ENCODE data around the gene ANAPC2.
"Not testable (repeated sequence)": the region's sequence is repeated elsewhere in the genome, so short reads cannot be mapped to it uniquely, and the experiment has no call there.

The ANAPC2 gene

DNA sequence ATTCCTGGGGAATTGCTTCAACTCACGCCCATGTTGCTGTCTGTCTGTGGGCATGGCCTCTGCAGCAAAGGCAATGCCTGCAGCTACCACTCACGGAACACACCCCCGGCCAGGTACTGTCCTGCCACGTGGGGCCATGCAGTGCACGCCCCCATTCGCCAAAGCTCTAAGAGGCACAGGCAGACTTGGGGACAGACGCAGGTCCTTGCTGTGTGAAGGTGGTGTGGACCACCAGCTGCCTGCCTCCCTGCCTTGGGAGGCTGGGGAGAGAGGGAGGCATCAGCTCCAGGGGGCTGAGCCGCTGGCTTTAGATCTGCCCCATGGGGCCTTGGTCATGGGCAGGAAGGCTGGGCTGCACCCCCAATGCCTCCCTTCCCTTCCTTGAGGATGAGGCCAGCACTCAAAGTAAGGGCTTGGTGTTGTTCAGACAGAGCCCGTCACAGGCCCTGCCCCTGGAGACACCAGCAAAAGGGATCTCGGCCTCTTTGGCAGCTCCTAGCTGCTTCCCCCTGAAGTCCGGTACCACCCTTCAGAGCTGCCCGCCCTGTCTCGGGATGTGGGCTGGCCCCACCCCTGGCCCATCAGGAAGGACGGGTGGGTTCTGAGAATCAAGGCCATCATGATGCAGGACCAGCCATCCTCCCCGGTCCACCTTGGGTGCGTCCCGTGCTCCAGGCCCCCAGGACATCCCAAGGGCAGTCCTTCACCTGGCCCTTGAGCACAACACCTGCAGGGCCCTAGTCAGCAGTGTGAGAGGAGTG, 47.1 kb downstream of the ANAPC2 start:
- DNase-seq, result no peak

DNA sequence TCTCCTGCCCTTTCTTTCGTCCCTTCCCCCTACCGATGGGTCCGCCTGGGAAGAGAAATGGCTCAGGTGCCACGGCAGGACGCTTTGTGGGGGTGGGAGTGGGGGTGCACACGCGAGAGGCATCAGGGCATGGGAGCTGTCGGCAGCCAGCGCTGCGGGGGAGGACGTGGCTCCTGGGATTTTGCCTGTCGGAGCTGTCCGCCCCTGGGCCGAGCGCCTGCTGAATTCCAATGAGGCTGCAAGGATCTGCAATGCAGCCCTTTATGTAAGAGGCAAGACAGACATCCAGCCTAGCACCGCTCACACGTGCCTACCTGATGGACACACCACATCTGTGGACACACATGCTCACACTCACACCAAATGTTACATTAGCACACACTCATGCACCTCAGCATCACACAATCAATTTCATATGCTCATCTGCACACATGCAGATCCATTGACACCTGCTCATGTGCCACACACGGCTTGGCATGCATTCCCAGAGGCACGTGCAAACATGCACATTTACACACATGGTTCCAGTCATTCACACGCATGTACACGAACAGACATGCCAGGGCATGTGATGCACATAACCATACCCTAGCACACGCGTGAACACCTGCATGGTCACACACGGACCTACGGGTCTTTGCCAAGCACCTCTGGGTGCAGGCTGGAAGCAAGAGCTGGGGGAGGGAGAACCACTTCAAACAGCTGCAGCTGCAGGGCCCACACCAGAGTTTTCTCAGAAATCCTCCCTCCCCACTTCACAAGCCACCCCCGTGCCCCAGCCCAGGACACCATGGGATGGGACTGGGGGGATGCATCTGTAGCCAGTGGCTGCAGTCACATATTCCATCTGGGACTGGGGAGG, 48.0 kb downstream of the ANAPC2 start:
- no peak for DNase-seq

DNA sequence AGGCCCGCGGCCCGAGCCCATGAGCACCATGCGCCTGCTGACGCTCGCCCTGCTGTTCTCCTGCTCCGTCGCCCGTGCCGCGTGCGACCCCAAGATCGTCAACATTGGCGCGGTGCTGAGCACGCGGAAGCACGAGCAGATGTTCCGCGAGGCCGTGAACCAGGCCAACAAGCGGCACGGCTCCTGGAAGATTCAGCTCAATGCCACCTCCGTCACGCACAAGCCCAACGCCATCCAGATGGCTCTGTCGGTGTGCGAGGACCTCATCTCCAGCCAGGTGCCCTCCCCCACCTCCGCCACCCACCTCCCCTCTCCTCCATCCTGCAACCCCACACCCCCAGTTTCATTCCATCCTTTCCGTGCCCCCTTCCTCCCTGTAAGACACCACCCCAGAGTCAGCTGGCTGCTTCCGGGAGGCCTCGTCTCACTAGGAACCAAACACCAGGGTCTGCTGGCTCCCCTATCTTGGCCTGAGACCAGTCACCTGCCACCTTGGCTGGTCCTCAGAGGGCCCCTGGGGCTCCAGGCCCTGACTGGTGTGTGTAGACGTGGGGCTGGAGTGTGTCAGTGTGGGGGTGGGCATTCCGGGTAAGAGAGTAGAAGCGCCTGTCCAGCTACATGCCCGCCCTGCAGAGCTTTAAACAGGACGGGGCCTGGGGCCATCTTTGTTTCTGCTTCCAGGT, 48.8 kb downstream of the ANAPC2 start:
- peak; percentile 35 for DNase-seq

DNA sequence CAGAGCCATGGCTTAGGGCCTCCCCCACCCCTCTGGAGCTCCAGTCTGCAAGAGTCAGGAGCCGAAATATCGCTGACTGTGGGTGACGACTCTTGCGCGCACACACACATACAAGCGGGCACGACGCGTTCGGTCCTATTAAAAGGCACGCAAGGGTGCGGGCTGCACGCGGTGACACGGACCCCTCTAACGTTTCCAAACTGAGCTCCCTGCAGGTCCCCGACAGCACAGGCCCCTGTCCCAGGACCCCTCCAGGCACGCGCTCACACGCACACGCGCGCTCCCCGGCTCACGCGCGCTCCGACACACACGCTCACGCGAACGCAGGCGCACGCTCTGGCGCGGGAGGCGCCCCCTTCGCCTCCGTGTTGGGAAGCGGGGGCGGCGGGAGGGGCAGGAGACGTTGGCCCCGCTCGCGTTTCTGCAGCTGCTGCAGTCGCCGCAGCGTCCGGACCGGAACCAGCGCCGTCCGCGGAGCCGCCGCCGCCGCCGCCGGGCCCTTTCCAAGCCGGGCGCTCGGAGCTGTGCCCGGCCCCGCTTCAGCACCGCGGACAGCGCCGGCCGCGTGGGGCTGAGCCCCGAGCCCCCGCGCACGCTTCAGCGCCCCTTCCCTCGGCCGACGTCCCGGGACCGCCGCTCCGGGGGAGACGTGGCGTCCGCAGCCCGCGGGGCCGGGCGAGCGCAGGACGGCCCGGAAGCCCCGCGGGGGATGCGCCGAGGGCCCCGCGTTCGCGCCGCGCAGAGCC, 49.5 kb downstream of the ANAPC2 start, which contains the start of gene GRIN1:
TSS of gene GRIN1 (plus strand) at position 433 of the 746 bp plus-strand sequence. CDS start 333 bp downstream, outside the sequence.
- DNase-seq, result peak; percentile 59

DNA sequence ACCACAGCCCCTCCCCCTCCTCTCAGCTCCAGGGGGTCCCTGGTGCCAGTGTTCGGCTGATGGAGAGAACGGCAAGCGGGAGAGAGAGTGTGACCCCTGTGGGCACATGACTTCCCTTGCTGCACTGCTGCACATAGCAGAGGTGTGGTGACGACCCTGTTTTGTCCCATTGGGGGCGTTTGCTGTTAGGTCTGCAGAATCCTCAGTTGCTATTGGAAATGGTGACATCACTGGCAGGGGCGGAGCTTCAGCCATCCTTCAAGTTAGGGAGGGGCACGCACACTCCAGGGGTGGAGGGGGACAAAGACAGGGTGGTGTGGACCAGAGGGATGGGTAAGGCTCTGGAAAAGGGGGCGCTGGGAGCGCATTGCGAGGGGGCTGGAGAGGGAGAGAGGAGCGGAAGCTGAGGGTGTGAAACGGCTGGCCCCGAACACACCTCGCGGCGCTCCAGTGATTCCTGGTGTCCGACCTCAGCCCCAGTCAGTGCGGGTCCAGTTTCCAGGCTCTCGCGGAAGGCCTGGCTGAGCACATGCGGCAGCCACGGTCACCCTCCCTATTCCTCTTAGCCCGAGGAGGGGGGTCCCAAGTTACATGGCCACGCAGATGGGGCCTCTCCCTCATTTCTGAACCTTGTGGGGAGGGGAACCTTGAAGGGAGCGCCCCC, 50.2 kb downstream of the ANAPC2 start:
- DNase-seq, result peak; percentile 97

DNA sequence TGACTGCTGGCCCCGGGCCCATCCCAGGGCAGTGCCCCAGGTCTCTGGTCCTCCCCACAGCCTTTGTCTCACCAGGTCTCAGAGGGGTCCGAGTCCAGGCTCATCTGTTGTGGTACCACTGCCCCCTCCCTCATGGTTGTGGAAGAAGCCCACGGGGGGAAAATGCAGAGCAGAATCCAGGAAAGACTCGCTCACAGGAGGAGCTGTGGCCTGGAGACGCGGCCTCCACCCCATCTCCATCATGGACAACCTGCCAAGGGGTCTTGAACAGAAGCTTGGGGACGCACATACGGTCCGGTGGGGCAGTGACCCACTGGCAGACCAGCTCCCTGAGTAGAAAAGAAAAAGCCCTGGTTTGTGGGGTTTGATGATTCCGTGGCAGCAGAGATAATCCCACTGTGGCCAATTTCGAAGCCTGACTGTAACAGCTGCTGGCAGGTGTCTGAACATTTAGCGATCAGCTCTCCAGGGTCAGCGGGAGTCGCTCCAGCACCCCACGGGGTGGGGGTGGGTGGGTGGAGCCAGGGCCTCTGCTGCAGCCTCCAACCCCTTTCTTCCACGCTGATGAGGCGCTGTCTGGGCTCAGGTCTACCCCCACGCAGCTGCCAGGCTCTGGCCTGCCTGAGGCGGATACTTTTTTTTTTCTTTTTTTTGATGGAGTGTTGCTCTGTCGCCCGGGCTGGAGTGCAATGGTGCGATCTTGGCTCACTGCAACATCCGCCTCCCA, 51.3 kb downstream of the ANAPC2 start:
- DNase-seq, result peak; percentile 84

DNA sequence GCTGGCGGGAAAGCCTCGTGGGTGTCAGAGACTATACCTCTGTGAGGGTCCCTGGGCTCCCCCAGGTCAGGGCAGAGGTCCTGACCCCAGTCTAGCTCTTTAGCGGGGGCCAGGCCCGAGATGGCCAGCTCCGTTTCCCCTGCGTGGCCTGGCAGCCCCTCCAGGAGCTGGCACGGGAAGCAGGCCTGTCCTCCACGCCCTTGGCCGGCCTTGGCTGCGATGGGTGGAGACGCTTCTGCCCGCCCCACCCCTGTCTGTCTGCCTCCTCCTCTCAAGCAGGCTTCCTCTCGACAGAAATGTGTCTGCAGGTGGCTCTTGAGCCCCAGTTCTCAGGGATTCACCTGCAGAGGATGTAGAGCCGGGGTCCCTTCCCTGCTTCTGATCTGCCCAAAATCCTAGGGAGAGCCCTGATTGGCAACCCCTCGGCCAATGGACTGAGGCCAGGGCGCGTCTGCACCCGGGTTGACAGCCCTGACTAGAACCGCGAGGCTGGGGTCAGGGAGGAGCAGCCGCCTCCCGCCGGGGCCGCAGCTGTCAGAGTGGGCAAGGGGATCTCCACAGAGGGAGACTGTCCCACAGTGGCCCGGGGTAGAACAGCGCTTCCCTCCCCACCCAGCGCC, 52.0 kb downstream of the ANAPC2 start:
- DNase-seq, result no peak

DNA sequence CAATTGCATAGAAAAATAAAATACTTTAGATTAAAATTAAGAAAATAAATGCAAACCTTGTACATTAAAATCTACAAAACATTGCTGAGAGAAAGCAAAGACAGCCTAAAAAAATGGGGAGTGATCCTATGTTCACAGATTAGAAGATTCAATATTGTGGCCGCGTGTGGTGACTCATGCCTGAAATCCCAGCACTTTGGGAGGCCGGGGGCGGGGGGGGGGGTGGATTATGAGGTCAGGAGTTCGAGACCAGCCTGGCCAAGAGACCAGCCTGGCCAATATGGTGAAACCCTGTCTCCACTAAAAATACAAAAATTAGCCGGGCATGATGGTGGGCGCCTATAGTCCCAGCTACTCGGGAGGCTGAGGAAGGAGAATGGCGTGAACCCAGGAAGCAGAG, 53.2 kb downstream of the ANAPC2 start:
- not testable (repeated sequence) for DNase-seq

DNA sequence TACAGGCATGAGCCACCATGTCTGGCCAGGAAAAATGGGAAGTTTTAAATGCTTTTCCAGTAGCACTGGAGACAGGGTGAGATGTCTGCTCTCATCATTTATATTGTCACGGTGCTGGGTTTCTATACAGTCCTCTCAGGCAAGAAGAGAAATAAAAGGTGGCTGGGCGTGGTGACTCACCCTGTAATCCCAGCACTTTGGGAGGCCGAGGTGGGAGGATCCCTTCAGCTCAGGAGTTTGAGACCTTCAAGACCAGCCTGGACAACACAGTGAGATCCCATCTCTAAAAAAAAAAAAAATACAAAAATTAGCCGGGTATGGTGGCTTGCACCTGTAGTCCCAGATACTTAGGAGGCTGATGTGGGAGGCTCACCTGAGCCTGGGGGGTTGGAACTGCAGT, 54.2 kb downstream of the ANAPC2 start:
- no peak for DNase-seq

DNA sequence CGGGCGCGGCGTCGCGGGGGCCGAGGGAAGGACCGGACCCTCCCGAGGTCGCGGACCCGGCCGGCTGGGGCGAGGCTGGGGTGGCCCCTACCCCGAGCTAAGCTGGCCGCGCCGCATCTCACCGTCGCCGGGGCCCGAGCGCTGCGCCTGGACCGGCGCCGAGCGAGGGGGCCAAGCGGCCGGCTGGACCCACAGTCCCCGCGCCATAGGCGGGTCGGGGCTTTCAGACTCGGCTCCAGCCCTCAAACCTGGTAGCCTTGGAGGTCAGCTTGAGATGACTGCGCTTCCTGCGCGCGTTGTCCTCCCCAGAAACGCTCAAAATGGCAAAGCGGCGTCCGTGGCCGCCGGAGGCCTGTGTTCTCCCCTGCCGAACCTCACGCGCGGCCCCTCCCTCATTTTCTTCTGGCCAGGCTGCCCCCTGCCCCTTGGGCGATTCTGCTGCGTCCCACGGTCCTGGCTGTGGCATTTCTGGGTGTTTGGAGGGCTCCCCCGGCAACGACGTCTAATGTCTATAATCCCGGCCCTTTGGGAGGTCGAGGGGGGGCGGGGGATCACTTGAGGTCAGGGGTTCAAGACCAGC, 58.1 kb downstream of the ANAPC2 start:
- DNase-seq, result no peak

DNA sequence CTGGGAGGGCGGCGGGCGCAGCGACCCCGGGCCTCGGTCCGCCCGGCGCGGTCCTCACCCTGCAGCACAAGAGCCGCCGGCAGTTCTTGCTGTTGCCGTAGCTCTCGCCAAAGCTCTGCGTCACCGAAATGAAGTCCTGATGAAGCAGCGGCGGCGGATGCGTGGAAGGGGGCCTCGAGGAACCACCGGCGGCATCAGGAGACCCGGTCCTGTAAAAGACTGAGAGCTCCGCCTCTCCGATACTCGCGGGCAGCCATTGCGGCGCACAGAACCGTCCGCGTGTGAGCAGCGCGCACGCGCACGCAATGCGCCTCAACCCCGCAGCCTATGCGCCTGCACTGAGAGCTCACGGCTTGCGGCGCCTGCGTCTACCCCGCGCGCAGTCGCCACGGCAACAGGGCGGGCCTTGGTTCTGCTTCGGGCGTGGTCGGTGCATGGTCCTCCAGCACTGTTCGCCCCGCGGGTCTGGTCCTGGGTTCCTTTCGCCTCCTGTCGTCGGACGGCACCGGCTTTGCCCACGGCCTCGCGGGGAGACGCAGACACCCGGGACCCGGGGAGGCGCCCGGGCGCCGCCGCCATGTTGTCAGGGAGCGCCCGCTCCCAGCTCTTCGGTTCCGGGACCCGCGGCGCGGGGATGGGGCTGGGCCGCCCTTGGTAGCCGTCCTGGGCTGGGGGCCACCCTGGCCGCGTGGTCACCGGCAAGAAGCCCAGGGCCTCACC, 58.7 kb downstream of the ANAPC2 start:
- peak; percentile 93 for DNase-seq

DNA sequence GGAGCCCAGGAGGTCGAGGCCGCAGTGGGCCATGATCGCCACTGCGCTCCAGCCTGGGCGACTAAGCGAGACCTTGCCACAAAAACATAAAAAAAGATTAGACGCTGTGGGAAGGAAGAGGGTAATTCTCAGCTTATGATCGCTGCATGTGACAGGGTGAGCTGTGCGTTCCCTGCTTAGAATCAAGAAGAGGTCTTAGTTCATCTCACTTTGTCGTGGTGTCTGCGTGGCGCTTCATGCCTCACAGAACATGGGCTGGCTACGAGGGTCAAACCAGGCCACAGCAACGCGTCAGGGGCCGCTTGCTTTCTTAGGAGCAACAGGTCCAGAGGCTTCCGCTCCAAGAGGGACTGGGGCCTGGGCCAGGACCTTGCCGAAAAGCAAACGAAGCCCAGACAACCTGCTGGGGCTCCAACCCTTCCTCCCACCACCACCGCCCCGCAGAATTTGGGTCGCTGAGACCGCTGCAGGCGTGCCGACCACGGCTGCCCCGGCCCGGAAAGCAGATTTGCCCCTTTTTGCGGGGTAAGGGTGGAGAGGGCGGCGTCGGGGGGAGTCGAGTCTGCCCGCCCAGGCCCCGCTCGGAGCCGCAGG, 59.4 kb downstream of the ANAPC2 start:
- DNase-seq, result no peak

DNA sequence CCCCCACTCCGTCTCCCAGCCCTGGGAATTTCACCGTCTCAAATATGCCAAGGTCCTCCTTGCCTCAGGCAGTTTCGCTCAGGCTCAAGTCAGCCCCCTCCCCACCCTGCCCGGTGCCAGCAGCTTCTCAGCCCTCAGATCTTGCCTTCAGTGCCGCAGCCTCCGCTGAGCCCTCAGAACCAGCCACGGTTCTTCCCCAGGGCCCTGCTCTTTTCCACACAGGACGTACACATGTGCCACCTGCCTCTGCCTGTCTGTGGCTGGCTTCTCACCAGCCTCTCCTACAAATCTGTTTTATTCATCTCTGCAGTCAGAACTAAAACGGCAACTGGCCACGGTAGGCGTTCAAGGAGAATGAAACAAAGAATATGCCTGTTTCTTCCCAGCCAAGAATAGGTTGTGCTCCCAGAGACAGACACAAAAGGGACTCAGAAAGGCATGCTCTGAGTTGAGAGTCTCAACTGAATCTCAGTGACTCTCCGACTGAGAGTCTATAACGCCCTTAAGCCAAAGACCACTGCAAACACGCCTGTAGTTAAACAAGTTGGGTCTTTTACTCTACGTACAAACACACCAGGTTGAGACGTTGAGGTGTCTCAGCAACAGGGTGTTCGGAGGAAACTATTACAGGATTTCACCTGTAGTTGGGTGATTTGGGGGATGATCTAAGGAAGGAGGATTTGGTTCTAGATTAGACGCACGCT, 60.0 kb downstream of the ANAPC2 start:
- DNase-seq, result no peak

DNA sequence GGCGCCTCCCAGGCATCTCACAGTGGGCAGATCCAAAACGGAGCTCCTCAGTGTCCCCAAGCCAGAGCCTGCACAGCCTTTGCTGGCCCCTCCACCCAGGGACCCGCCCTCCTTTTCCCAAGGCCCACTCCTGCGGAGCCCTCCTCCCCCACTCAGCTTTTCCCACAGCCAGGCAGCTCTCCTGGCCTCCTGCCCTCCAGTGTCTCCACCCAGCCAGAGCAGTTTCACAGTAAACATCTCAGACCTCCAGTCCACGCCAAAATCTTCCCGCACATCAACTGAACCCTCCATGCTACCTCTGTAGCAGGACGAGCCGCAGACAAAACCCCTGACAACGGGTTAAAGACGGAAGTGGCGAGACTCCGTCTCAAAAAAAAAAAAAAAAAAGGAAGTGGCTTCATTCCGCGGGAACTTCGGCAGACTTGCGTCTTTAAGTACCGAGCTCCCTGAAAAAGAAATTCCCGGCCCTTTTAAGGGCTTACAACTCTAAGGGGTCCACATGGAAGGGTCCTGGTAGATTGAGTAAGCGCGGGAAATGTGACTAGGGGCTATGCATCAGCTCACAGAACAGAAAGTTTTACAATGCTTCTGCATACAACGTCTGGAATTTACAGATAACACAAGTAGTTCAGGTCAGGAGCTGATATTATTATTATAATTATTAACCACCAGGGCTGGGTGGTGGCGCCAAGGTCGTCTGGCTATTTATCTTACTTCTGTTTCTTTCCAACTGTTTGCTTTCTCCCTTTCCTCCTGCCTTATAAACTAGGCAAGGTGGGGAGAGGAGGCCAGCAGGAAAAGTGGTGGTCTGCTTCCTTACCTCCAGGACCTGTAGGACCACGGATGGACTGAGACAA, 60.8 kb downstream of the ANAPC2 start:
- DNase-seq, result no peak

DNA sequence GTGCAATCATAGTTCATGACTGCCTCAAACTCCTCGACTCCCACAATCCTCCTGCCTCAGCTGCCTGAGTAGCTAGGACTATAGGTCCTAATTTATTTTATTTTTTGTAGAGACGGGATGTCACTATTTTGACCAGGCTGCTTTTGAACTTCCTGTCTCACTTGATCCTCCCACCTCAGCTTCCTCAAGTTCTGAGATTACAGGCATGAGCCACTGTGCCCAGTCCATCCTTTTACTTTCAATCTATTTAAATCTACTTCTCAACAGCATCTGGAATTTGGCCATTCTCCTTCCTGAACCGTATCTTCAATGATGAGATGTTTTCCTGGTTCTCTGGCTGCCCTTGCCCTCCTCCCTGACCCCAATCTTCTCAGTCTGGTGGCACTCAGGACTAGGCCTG, 61.6 kb downstream of the ANAPC2 start:
- no peak for DNase-seq
